CD4-positive, alpha-beta T cell treated with Interferon gamma for 1 hour (primary cell): Measurements from ENCODE around the gene TNNT3.
"Not testable (repeated sequence)": the region's sequence is repeated elsewhere in the genome, so short reads cannot be mapped to it uniquely, and the experiment has no call there.

Experiments used
- DNase-seq: peaks from one replicate; pipeline ENCODE4 v3.0.0-alpha.2; 2020

Gene TNNT3

GRCh38 chr11:1881442-1882264, 37.9 kb upstream of the TNNT3 start:
- no peak for DNase-seq

DNA sequence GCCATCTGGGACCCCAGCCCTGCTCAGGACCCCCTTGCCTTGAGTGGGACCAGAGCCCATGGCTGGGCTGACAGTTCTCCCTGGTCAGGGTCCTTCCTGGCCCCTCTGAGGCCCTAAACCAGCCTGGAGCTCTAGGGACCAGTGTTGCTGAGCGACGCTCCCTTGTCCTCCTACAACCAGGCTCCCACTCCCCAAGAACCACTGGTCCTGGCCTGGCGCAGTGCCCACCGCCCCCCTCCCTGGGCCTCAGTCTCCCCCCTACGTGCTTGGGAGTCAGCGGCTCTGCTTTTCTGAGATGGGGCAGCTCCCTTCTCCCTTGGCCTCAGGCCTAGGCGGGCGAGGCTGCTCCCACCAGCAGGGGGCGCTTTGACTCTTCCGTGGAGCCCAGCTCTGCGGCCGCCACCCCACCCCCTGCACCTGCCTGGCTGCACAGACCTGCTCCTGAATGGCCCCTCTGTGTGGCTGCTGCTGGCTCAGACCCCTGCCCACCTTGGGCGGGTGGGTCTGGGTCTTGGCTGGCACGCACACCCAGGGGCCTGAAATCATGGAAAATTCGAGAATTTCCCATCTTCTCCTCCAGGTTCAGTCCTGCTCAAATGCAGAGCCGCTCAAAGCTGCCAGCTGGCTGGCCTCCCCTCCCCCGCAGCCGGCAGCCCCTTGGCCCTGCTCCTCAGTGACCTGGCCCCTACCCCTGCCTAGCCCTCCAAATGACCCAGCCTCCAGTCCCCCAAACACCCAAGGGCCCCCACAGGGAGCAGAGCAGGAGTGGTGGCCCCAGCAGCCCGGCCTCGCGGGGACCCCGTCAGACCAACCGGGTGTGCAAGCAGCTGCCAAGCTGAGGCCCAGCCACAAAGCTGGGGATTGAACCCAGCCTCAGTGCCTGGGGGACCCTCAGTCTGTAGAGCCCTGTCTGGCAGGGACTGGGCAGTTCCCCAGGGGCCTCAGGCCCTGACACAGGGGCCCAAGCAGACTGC, 37.0 kb upstream of the TNNT3 start:
- DNase-seq = peak; percentile 74

DNA sequence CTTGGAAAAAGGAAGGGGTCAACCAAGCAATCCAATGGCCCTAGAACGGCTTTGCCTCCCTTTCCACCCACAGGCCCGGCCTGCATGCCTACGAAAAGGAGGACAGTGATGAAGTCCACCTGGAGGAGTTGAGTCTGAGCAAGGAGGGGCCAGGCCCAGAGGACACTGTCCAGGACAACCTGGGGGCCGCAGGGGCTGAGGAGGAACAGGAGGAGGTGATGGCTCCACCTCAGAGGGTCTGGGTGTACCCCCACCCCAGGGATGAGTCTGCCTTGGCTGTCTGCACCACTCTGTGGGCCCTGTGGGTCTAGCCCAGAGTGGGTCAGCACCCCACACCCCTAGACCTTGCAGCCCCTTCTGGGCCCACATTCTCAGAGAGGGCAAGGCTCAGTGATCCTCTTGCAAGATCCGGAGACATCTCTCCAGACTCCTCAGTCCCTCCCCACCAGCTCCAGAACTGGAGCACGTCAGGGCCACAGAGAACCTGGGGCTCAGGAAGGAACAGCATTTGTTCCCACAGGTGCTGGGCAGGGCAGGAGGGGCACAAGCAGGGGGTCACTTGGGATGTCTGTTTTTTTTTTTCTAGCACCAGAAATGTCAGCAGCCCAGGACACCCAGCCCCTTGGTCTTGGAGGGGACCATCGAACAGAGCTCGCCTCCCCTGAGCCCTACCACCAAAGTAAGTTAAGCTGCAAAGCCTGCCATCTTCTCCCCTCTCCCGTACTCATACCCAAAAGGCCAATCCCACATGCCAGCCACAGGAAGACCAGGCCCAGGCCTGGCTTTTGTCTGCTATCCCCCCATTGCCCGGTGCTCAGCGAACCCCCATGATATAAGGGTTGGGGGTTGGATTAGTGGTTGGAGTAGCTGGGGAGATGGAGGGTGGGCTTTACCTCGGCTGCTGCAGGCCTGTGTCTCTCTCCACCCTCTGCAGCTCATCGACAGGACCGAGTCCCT, 35.9 kb upstream of the TNNT3 start:
- no peak for DNase-seq

GRCh38 chr11:1884303-1884700, 35.2 kb upstream of the TNNT3 start:
- no peak for DNase-seq

GRCh38 chr11:1886551-1886950, 33.0 kb upstream of the TNNT3 start:
- not testable (repeated sequence) for DNase-seq

GRCh38 chr11:1887451-1888346, 31.8 kb upstream of the TNNT3 start:
- no peak for DNase-seq

DNA sequence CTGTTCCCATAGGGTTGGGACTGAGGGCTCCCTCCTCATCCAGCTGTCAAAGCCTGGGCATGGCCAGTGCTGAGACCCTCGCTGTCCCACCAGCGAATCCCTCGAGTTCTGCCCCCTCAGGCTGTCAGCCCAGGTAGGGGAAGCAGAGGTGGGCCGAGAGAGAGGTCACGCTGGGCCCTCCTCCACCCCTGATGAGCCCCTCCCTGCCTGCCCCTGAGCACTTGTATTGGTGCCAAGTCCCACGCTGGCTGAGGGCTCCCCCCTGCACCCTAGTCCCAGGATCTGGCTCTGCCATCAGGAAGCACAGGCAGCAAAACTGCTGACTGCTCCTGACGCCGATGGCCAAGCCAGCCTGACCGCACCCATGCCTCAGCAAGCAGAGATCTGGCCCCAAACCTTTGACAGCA, 31.2 kb upstream of the TNNT3 start:
- no peak for DNase-seq

DNA sequence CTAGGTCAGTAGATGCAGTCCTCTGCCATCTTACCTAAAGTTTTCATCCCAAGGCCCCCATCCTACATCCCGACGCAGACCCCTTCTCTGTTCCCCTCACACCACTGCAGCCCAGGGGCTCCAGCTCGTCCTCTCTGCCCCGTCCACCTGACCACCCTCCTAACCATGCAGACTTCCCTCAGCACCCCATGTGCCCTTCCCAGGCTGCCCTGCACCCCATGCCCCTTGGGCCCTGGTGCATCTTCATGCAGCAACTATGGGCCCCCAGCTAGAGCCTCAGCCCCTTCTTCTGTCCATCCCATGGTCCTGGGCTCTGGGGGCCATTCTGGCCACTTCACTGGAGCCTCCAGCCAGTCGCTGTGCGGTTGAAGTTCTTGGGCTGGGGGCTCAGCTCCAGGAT, 30.7 kb upstream of the TNNT3 start:
- DNase-seq = no peak

DNA sequence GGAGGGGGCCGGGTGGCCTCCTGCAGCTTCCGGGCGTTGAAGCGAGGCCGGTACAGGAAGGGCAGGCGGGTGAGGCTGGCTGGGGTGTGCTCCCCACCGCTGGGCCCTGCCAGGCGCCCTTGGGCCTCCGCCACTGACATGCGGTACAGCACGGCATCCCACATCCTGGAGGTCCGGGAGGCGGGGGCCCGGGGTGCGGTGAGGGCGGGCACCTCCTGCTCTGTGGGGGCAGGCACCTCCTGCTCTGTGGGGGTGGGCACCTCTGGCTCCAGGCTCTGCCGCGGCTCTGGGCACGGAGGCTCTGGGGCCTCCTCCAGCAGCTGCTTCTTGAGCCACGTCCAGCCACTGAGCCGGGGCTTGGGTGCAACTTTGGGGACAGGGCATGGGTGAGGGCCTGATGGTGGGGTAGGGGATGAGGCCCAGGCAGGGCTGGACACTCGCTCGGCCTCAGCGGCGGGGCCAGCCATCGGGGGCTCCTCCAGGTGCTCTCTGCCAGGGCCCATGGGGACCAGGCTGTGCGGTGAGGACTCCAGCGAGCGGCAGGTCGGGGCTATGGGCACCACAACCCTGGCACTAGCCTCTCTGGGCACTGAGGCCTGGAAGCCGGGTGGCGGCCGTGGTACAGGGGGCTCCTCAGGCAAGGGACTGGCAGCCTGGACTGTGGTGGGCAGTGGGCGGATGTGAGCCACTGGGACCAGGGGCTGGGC, 30.1 kb upstream of the TNNT3 start:
- peak; percentile 77 for DNase-seq

- DNase-seq = no peak
Observed at GRCh38 chr11:1889941-1890855, 29.3 kb upstream of the TNNT3 start.

DNA sequence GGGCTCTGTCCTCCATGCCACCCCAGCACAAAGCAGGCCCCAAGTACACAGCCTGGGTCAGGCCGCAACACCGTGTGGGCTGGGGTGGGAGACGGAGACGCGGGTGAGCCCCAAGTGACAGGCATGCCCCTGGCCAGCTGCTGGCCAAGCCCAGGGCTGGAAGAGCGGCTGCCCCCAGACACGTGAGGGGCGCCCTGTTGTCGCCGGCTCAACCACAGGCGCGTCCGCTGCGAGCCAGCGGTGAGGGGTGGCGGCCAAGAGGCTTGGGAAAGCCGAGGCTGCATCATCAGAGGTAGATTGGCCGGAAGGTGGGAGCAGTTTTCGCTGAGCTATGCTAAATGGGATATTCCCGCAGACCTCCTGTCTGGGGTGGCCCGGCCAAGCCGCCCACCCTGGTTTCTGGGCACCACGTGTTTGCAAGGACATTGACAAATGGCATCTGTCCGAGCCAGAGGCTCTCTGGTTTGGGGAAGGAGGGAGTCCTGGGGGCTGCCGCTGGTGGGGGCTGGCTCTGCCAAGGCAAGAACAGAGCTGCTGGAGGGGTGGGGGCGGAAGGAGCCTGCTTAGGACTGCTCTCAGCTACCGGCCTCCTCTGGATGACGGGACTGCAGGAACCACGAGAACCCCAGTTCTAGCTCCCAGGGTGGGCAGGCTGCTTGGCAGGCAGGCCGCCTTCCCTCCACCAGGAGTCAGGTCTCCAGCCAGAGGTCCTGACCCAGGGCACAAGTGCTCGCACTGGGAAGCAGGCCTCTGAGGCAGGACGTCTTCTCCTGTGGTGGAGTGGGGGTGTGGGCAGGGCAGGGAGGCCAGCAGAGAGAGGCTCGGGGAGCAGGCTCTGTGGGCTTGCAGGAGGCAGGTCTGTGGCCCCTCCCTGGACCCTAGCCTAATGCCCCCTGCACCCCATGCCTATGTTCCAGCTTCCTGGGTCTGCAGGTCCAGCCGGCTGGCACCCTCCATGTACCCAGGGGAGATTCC, 28.4 kb upstream of the TNNT3 start:
- no peak for DNase-seq

DNA sequence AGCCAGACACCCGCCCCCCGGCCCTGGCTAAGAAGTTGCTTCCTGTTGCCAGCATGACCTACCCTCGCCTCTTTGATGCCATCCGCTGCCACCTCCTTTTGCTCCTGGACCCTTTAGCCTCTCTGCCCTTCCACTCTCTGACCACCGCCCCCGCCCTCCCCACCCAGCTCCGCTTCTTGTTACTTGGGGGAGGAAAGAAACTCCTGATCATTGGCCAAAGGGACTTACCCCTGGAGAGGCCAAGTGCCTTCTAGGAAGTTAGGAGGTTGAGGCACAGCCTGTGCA, 27.7 kb upstream of the TNNT3 start, which contains the start of gene PRR33:
Gene PRR33 (minus strand): TSS at position 65 of the 285 bp plus-strand sequence. CDS start 1,311 bp downstream, outside the sequence.
- DNase-seq = no peak

- DNase-seq = no peak
Observed at GRCh38 chr11:1892116-1892515, 27.4 kb upstream of the TNNT3 start.

GRCh38 chr11:1892558-1892957, 26.9 kb upstream of the TNNT3 start:
- DNase-seq = no peak

GRCh38 chr11:1893581-1894359, 25.7 kb upstream of the TNNT3 start:
- DNase-seq = no peak

DNA sequence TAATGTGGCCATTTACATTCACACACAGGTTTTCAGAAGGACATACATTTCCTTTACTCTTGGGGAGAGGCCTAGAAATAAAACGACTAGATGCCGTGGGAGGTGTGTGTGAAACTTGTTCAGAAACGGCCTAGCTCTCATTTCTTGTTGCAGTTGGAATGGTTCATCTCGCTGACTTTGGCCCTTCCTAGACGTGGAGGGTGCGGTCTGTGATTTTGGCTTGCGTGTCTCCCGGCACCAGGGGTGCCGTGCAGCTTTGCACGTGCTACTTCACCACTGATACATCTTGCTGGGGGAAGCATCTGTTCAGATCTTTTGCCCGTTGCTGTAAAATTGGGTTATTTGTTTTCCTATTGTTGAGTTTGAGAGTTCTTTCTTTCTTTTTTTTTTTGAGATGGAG, 24.7 kb upstream of the TNNT3 start:
- no peak for DNase-seq

DNA sequence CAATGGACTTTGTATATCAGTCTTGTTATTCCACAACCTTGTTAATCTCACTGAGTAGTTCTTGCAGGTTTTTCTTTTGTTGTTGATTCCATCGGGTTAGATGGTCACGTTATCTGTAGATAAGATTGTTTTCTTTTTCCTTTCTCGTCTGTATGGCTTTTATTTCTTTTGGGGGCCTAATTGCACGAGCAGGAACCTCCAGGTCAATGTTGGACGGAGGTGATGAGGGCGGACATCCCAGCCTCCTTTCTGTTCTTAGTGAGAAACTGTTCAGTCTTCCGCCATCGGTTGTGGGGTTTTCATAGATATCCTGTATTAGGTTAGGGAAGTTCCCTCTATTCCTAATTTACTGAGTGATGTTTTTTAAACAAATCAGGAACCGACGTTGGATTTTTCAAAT, 23.0 kb upstream of the TNNT3 start:
- DNase-seq = no peak

DNA sequence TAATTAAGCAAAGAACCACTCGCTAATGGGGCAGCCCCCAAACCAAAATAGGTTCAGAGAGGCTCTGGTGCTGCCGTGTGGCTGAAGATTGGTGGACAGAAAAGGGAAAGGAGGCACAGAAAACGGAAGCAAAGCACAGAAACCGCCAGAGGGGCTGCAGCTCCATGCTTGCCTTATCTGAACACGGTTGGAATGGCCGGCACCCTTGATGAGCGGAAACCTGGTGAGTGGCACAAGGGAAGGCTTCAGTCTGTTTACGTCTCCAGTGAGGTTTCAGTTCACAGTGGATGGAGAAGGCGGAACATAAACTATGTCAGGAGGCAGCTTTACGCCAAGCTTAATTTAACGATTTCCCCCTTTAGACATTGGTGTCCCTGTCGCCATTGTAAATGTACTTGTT, 22.6 kb upstream of the TNNT3 start:
- DNase-seq = no peak
